Measurements from ENCODE around the gene DNAJC15. TPM values are rescaled to one million over a fixed set of nuclear protein-coding genes. Genes with fewer than 3 reads are reported as not detected.

Gene DNAJC15
- total and polyA plus RNA-seq, 2 of the 4 experiments (the other 2 are of a cell fraction) = 7.0 to 22.0 TPM

GRCh38 chr13:42990291-42991232, 32.8 kb upstream of the DNAJC15 start:
- Histone ChIP-seq H3K4ac (ENCODE audit: low read depth, low read length) (peak overlapping the region; percentile 66), H3K9me3 (ENCODE audit: control insufficient read depth, insufficient read depth, low read length) (no peaks in the 10 kb centered on the region), H3K4me2 (ENCODE audit: low read depth, low read length) (peak overlapping the region; percentile 41; the same call in 1 of the 2 replicates), H3K36me3 (ENCODE audit: control insufficient read depth, insufficient read depth, low read length) (no peaks in the 10 kb centered on the region), H2BK5ac (ENCODE audit: low read depth, low read length, poor library complexity, severe bottlenecking) (no peak overlapping the region), H2AK9ac (replicated peaks; ENCODE audit: low read depth, low read length, poor library complexity) (no peak overlapping the region), H2BK20ac (ENCODE audit: low read depth, low read length) (peak overlapping the region; percentile 51; the same call in 1 of the 2 replicates), H3K9ac (ENCODE audit: low read depth, low read length) (no peak overlapping the region), H4K91ac (ENCODE audit: insufficient read depth, low read depth, low read length) (peak overlapping the region; percentile 5; the same call in 1 of the 2 replicates), H3K9me1 (ENCODE audit: insufficient read depth, low read length) (peaks cover 7% of the 10 kb centered on the region; the same call in 1 of the 2 replicates), H2AK5ac (ENCODE audit: low read depth, low read length) (peak overlapping the region; percentile 49; the same call in 1 of the 2 replicates), H3K4me3 (ENCODE audit: insufficient read depth, low read depth, low read length) (no peak overlapping the region), H2BK15ac (ENCODE audit: low read depth, low read length) (peak overlapping the region; percentile 16; the same call in 1 of the 3 replicates), H3K27ac (ENCODE audit: insufficient read depth, low read length) (no peak overlapping the region), H4K5ac (ENCODE audit: low read depth, low read length) (peak overlapping the region; percentile 15; the same call in 1 of the 2 replicates), H3K14ac (replicated peaks; ENCODE audit: low read depth, low read length) (peak overlapping the region; percentile 42), H3K4me1 (ENCODE audit: control insufficient read depth, insufficient read depth, low read length) (peaks cover 2% of the 10 kb centered on the region), H3K79me1 (ENCODE audit: low read depth in 1 of 2, low read length in 2 of 2) (no peaks in the 10 kb centered on the region), H3K18ac (ENCODE audit: low read depth, low read length) (no peak overlapping the region; the same call in 1 of the 2 replicates), H3K27me3 (ENCODE audit: control insufficient read depth, insufficient read depth, low read length) (no peaks in the 10 kb centered on the region), H3K23ac (ENCODE audit: low read depth, low read length) (peak overlapping the region; percentile 18; the same call in 1 of the 2 replicates), H3K56ac (ENCODE audit: extremely low read depth, insufficient read depth, low read length) (no peak overlapping the region), H2BK120ac (ENCODE audit: low read depth, low read length) (peak overlapping the region; percentile 5; the same call in 1 of the 2 replicates), H4K20me1 (ENCODE audit: insufficient read depth, low read length) (no peaks in the 10 kb centered on the region), H4K8ac (ENCODE audit: low read depth in 2 of 2, low read length in 2 of 2) (peak overlapping the region in 1 of 2 experiments; percentile 46; a peak in 2 of 4 replicates), H2AFZ (replicated peaks; ENCODE audit: low read length, poor library complexity) (peak overlapping the region; percentile 6)
- ChIA-PET POLR2A (ENCODE audit: unreplicated experiment) (interaction anchor here (0.6 kb wide), 2 partner anchors 12 to 64 kb away, joined by 3 to 15 read pairs; no protein-coding TSS in a partner anchor), CTCF (interaction anchor here (1.1 to 1.6 kb wide), 2 partner anchors 10 to 854 kb away, joined by 3 read pairs; no protein-coding TSS in a partner anchor)
- peak; percentile 57 for DNase-seq
- in situ Hi-C loops (cut with MboI; ENCODE audit: low sequenced_read_pairs) (no loop called here), intact Hi-C loops (cut with micrococcal nuclease) (no loop called here), dilution Hi-C loops (cut with HindIII; ENCODE audit: low sequenced_read_pairs, unreplicated experiment) (no loop called here)
- ATAC-seq (ENCODE audit: low read depth) = no peak
- no TSS peak for BruUV-seq (replicated peaks)
- no CpG with 5 or more reads among the region's 10 CpGs for WGBS, 2 experiments (ENCODE audit: extremely low coverage in 2 of 2, insufficient read length in 1 of 2)
- TF ChIP-seq MXI1 (IDR thresholded peaks at IDR 0.05; ENCODE audit: borderline replicate concordance, low read depth, low read length) = no peak
- no peak for TF ChIP-seq CEBPB (IDR thresholded peaks at IDR 0.05; ENCODE audit: low read depth, low read length)
- TF ChIP-seq BHLHE40 (IDR thresholded peaks at IDR 0.05; ENCODE audit: low read depth, low read length) = no peak
- no peak for TF ChIP-seq RCOR1 (IDR thresholded peaks at IDR 0.05; ENCODE audit: insufficient replicate concordance, low read length)
- no peak for TF ChIP-seq FOS (IDR thresholded peaks at IDR 0.05; ENCODE audit: low read depth, low read length)
- no peak for TF ChIP-seq SMC3 (IDR thresholded peaks at IDR 0.05; ENCODE audit: low read depth, low read length)
- TF ChIP-seq MAZ (IDR thresholded peaks at IDR 0.05; ENCODE audit: borderline replicate concordance, low read depth, low read length) = no peak
- TF ChIP-seq RFX5 (IDR thresholded peaks at IDR 0.05; ENCODE audit: low read depth, low read length) = no peak
- no peak for TF ChIP-seq ELK1 (IDR thresholded peaks at IDR 0.05; ENCODE audit: borderline replicate concordance, low read depth, low read length)
